HG02943 (cell line): ENCODE data around the gene SERHL2.
"Not testable (repeated sequence)": the region's sequence is repeated elsewhere in the genome, so short reads cannot be mapped to it uniquely, and the experiment has no call there.

Experiments
- ATAC-seq: cut with Tn5 transposase; IDR thresholded peaks from one replicate; pipeline ENCODE4 v1.9.1; 2021; ENCODE audit warnings: mild to moderate bottlenecking, low read depth, moderate library complexity; ENCODE audit not compliant: unreplicated experiment

The SERHL2 gene

DNA sequence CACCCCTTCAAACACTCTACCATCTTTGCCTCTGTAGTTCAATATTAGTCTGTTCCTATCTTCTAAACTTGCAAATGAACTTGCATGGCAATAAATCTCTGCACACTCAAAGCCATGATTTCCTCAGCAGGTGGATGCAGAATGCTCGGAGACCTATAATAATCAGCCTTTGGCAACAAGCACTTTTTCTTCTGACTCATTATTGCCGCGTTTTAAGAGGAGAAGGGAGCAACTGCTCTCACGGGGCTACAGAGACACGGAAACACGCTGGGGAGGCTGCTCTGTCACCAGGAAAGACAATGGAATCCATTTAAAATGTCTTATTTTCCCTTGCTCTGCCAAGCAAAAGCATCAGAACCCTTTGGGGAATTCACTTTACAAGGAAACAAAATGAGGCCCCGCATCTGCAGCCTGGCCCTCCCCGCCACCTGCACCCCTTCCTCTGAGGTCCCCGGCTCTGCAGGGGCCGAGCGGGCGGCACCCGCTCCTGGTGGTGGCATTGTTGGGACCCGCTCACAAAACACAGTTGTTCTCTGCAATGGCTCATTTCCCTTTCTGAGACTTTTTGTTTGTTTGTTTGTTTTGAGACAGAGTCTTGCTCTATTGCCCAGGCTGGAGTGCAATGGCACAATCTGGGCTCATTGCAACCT lies 18.5 kb upstream of the SERHL2 start:
- ATAC-seq: not testable (repeated sequence)

DNA sequence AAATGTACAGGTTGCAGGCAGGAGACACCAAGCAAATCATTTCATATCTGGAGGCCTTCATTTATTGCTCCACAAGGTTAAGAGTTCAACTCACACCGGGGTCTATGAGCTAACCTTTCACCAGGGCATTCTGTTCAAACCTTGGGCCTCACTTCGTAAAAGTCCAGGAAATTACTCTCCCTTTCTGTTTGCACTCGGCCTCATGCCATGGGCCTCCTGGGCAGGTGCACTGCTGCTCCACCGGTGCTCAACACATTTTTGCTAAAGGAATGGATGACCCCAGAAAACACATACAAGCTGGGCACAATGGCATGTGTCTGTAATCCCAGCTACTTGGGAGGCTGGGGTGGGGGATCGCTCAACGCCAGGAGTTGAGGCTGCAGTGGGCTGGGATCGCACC lies 17.6 kb upstream of the SERHL2 start:
- no peak for ATAC-seq

DNA sequence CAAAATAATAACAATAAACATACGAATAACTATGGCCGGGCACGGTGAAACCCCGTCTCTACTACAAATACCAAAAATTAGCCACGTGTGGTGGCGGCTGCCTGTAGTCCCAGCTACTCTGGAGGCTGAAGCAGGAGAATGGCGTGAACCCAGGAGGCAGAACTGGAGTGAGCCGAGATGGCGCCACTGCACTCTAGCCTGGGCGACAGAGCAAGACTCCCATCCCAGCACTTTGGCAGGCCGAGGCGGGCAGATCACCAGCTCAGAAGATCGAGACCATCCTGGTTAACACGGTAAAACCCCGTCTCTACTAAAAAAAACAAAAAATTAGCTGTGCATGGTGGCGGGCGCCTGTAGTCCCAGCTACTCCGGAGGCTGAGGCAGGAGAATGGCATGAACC lies 17.1 kb upstream of the SERHL2 start:
- not testable (repeated sequence) for ATAC-seq

DNA sequence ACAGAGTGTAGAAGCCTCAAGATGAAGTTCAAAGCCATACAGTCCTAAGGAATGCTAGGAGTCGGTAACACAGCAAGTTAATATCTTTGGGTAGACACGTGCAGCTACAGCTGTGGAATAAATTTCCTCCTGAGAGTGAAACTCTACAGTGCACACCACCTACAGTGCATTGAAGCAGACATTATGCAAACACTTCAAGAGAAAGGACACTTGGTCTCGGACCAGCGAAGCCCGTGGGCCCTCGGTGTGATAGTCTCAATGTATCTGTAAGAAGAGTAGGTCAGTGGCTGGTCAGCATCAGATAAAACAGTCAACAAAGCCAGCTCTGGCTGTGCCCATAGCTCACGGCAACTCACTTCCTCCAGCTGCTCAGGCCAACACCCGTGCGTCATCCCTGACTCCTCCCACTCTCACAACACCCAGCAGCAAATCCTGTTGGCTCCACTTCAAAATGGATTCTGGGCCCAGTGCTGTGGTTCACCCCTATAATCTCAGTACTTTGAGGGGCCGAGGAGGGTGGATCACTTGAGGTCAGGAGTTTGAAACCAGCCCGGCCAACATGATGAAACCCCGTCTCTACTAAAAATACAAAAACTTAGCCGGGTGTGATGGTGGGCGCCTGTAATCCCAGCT lies 16.4 kb upstream of the SERHL2 start:
- ATAC-seq: peak; percentile 49

DNA sequence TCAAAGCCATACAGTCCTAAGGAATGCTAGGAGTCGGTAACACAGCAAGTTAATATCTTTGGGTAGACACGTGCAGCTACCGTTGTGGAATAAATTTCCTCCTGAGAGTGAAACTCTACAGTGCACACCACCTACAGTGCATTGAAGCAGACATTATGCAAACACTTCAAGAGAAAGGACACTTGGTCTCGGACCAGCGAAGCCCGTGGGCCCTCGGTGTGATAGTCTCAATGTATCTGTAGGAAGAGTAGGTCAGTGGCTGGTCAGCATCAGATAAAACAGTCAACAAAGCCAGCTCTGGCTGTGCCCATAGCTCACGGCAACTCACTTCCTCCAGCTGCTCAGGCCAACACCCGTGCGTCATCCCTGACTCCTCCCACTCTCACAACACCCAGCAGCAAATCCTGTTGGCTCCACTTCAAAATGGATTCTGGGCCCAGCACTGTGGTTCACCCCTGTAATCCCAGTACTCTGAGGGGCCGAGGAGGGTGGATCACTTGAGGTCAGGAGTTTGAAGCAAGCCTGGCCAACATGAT lies 14.5 kb upstream of the SERHL2 start:
- not testable (repeated sequence) for ATAC-seq

DNA sequence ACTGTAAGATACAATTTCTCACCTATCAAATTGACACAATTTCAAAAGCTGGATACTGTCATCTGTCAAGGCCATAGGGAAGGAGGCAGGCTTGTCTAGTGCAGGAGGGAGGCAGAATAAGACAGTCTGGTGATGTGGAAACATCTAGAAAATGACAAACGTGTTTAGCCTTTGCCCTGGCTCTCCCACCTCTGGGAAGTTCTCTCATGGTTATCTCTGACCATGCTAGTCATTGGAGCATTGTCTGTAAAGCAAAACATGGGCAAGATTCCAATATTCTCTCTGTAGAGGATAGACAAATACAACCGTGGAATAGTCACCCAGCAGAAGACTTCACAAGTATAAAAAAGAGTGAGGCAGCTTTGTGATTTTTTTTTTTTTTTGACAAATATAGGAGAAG lies 9.1 kb upstream of the SERHL2 start:
- ATAC-seq: no peak

DNA sequence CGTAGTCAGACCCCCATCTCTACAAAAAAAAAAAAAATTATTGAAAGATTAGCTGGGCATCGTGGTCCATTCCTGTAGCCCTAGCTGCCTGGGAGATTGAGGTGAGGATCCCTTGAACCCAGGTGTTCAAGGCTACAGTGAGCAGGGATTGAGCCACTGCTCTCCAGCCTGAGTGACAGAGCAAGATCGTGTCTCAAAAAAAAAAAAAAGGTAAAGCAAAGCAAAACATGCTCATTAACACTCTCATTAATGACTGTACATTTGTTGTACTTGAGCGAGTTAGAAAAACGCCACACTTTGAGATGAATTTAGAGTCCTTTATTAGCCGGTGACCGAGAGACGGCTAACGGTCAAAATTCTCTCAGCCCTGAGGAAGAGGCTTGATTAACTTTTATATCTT lies 6.2 kb upstream of the SERHL2 start:
- no peak for ATAC-seq

DNA sequence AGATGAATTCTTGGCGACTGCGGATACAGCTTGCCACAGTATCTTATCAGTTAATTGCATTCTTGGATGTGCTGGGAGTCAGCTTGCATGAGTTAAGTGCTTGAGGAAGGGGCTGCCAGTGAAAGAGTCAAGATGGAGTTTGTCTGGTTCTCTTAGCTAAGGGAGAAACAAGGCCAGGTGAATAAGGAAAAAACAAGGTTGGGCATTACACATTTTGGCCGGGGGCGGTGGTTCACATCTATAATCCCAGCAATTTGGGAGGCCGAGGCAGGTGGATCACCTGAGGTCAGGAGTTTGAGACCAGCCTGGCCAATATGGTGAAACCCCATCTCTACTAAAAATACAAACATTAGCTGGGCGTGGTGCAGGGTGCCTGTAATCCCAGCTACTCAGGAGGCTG lies 5.6 kb upstream of the SERHL2 start:
- not testable (repeated sequence) for ATAC-seq

DNA sequence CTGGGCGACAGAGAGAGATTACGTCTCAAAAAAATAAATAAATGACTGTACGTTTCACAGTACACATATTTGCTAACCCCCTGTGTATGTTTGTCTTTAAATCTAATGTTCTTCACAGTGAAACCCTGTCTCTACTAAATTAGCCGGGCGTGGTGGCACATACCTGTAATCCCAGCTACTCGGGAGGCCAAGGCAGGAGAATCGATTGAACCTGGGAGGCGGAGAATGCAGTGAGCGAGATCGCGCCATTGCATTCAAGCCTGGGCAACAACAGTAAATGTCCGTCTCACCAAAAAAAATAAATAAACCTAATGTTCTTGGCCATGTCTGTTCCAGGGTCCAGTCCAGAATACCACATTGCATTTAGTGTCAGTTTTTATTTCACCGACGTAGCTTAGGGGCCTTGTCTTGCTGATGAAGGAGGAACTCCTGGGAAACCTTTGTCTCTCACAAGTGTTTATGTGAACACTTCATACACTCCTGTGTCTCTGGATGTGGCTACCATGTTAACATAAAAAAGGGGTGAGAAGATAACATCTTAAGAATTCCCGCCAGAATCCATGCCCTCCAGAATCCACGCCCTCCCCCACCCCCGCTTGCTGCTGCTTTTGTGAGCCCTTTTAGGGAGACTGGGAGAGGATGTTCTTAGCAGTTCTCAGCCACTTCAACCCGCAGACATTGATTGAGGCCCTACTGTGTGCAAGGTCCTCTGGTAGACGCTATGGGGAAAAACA lies 5.0 kb upstream of the SERHL2 start:
- ATAC-seq: no peak

DNA sequence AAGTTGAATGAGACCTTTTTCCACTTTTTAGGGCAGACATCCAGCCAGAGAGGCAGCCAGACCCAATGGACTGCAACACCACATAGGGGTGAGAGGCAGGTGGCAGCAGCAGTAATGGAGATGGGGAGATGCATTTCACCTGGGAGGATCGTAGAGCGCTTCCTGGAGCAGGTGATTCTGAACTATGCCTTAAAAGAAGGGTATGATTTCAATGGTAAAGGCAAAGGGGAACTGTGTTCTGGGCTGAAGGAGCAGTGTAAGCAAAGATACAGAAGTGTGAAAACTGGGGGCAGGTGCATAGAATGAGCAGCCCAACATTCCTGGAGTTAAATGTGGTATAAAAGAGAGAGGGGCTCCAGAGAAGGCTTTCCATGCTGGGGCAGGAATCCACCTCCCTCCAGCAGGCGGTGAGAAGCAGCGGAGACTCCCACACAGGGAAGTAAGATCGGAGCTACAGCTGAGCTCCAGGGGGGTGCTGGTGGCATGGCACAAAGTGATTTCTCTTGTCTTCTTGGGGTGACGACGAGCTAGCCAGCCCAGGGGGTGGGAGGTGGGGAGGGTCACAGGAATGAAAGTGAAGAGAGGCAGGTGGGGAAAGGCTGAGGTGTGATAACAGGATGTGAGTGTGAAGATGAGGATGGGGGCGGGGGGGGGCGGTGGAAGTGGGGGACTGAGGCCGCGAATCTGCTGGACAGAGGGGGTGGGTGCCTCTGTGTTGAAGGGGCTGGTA lies 4.3 kb upstream of the SERHL2 start:
- ATAC-seq: no peak

DNA sequence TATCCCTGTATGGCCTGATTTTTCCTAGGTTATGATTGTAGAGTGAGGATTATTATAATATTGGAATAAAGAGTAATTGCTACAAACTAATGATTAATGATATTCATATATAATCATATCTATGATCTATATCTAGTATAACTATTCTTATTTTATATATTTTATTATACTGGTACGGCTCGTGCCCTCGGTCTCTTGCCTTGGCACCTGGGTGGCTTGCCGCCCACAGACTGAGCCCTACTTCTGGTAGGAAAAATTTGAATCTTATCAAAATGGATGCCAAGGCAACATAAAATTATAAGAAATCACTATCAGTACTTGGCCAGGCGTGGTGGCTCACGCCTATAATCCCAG lies 1.5 kb upstream of the SERHL2 start:
- ATAC-seq: not testable (repeated sequence)

DNA sequence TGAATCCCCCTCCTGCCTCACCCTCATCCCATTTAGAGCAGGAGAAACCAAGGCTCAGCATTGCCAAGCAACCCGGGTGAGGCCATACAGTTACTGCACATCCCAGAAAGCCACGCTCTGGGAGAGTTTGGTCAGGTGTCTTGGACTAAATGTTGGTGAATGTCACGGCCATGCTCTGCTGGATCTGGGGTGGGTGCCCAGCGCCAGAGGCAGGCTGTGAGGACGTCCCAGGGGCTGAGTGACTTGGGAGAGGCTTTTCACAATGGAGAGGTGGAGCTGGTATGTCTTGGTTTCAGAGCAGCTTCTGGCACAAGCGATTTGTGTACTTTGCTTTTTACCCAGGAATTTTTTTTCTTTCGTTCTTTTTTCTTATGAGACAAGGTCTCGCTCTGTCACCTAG lies 6.6 kb downstream of the SERHL2 start:
- ATAC-seq: no peak

DNA sequence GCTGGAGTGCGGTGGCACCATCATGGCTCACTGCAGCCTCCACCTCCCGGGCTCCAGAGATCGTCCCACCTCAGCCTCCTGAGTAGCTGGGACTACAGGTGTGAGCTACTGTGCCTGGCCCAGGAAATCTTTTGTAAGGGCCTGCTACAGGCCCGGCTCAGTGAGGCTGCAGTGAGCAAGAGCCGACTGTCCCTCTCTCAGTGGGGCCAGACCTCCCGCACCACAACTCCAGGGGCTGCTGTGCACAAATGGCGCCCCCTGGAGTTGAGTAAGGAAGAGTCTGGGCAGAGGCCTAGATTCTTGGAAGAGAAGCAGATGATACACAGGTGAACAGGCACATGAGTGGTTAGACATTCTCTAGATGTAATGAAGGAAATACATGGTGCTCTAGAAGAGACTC lies 7.0 kb downstream of the SERHL2 start:
- no peak for ATAC-seq

DNA sequence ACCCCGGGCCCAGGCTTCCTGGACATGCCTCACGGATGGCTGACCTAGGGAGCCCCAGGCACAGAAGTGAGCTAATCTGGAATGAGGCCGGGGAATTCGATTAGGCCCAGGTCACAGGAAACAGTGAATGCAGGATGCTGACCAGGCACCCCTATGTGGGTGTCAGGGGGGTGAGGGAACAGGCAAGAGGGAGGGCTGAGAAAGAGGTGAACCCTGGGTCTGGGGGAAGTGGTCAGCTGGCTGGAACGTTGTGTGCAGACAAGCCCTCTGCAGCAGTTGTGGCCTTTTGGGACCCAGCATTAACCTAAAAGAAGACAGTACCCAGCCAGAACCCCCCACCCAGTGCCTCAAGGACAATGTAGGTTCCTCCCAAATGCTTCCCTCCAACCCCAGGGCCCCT lies 8.1 kb downstream of the SERHL2 start:
- no peak for ATAC-seq

DNA sequence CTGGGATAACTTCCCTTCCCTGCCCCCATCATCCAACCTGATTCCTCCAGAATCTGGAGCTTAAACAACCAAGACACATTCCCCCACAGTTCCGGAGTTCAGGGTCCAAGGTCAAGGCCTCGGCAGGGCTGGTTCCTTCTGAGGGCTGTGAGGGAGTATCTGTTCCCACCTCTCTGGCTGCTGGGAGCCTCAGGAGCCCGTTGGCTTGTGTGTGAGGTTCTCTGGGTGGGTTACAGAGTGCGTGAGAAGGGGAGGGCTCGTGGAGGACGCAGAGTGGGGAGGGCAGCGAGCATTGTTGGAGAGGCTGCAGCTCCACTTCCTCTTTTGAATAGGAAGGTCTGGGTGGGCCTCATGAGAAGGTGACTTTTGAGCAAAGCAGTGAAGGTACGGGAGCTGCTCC lies 8.5 kb downstream of the SERHL2 start:
- no peak for ATAC-seq

DNA sequence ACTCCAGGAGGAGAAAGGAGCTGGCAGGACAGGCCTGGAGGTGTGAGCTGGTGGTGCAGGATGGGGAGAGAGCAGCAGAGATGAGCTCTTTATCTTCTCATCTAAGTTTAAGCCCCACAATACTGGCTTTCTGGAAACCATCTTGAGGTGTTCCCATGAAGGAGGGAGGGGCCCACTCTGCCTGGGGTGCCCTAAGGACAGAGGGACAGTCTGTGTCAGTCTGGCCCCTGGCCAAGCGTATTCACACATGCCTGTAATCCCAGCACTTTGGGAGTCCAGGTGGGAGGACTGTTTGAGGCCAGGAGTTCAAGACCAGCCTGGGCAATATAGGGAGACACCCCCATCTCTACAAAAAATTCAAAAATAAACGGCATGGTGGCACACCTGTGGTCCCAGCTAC lies 8.9 kb downstream of the SERHL2 start:
- ATAC-seq: no peak

DNA sequence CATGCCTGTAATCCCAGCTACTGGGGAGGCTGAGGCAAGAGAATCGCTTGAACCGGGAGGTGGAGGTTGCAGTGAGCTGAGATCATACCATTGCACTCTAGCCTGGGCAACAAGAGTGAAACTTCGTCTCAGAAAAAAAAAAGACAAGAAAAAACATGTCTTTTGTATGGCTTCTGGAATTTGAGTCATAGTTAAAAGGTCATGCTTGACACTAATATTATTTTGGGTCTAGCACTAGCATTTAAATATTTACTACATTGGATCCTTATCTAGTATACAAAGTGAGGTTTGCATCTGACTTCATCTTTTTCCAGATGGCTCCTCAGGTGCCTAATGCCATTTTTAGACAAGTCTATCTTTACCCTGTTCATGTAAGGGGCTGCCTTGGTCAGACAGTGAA lies 10.2 kb downstream of the SERHL2 start:
- ATAC-seq: not testable (repeated sequence)

DNA sequence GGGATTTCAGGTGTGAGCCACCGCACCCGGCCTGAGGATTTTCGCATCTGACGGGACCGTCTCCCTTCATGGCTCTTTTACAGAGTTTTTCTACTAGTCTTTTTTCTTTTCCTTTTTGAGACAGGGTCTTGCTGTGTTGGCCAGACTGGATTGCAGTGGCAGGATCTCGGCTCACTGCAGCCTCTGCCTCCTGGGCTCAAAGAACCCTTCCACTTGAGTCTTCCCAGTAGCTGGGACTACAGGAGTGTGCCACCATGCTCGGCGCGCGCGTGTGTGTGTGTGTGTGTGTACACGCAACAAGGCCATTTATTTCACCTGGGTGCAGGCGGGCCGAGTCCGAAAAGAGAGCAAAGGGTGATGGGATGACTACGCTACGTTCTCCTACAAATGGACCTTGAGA lies 10.9 kb downstream of the SERHL2 start:
- ATAC-seq: no peak

DNA sequence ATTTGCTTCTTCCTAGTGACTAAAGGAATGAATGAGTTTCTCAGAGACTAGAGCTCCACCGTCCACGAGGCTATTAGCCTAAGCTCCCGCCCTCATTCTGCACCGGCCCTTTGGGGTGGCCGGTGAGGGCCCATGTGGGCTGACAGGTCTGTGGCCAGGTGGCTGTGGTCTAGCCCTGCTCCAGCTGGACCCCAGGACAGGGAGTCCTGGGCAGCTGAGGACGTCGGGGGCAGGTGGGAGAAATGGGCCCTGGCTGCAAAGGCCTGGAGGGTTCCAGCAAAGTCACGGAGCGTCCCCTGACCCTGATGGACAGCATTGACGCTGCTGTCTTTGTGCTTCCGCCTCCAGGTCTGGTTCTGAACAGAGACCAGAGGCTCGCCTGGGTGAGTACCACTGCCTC lies 12.2 kb downstream of the SERHL2 start:
- no peak for ATAC-seq

DNA sequence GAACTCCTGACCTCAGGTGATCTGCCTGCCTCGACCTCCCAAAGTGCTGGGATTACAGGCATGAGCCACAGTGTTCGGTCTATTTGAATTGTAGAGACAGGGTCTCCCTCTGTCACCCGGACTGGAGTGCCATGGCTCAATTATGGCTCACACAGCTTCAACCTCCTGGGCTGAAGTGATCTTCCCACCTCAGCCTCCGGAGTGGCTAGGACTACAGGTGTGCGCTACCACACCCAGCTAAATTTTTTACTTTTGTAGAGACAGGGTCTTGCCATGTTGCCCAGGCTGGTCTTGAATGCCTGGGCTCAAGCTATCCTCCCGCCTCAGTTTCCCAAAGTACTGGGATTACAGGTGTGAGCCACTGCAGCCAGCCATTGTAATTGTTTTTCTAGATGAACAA lies 14.2 kb downstream of the SERHL2 start:
- not testable (repeated sequence) for ATAC-seq

DNA sequence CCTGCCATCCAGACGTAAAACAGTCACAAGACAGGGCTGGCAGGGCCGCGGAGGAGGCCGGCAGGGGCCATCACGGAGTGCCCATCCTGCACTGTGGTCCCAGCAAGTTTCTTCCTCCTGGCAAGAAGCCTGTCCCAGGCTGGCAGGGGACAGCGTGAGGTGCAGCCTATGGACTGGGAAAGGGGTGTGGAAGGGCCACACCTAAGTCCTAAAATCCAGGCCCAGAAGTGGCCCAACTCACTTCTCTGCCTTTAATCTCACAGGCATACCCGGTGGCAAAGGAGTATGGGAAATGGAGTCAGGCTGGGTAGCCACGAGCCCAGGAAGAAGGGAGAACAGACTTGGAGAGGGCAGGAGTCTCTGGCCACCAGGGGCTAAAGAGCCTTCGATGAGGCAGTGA lies 16.8 kb downstream of the SERHL2 start:
- not testable (repeated sequence) for ATAC-seq
